Ovary (tissue), 9 donors: ENCODE data around the gene SAMD4A. TPM values are rescaled to one million over a fixed set of nuclear protein-coding genes. Genes with fewer than 3 reads are reported as not detected.

ENCODE experiments used
- DNase-seq, 5 donors: peaks; one replicate each; pipeline ENCODE4 v3.0.0-alpha.2; 2019 to 2020
- H3K27ac ChIP-seq, 2 donors: fragments of 200-600 bp; one replicate each; pipeline versions ENCODE4 v1.5.1 to v1.8.0; 2019 to 2022
- H3K27me3 ChIP-seq: fragments of 200-600 bp; one replicate; pipeline ENCODE4 v1.8.0; 2022
- H3K36me3 ChIP-seq: fragments of 200-600 bp; sonication (generic); one replicate; pipeline ENCODE4 v1.5.1; 2019
- H3K4me1 ChIP-seq: one replicate; pipeline ENCODE4 v1.8.1; 2013; ENCODE audit warnings: mild to moderate bottlenecking, moderate library complexity; ENCODE audit not compliant: insufficient read depth
- H3K4me3 ChIP-seq: fragments of 200-600 bp; sonication (generic); one replicate; pipeline ENCODE4 v1.5.1; 2017
- H3K9me3 ChIP-seq, 2 donors: fragments of 200-600 bp in 1 of 2; sonication (generic) in 1 of 2; one replicate each; pipeline versions ENCODE4 v1.5.1 to v1.8.1; 2013 to 2019; ENCODE audit warnings: mild to moderate bottlenecking in 1 of 2, moderate library complexity in 1 of 2
- EP300 ChIP-seq: sonication (generic); formaldehyde crosslinking; IDR thresholded peaks from one replicate; pipeline ENCODE4 v1.6.1; 2017; ENCODE audit warnings: antibody characterized with exemption
- POLR2A ChIP-seq: fragments of 450-650 bp; IDR thresholded peaks from one replicate; pipeline ENCODE4 v1.6.1; 2017; ENCODE audit warnings: antibody characterized with exemption, mild to moderate bottlenecking, moderate library complexity
- WGBS, 3 donors: extraction: QIAGEN DNeasy Blood & Tissue Kit in 1 of 3; methylation state at CpG; one replicate each; pipeline versions ENCODE4 v1.1.5 to v1.1.7; 2013 to 2017; 5-methylcytosine and 5-hydroxymethylcytosine counted together
- intact Hi-C, 4 donors: fragments of 100-400 bp; cut with DNase I; formaldehyde crosslinking; loops; one replicate each; pipeline versions ENCODE4 v1.11.0 to v1.15.1; 2022 to 2023
- polyA plus RNA-seq, 2 donors: library from polyadenylated mRNA; stranded (reverse); fragments of 200-250 nt in 1 of 2; fragments of 350-450 nt in 1 of 2; fragmentation: Illumina TruSeq in 1 of 2; extraction: RNeasy Lipid Tissue Mini Kit (QIAGEN cat#74804) in 1 of 2; gene quantifications; one replicate each; pipeline ENCODE4 v1.2.3, GENCODE V29; 2013 to 2014
- total RNA-seq, 7 donors: library from RNA; depleted of rRNA in 2 of 7; stranded (reverse); fragments of >200 nt in 2 of 7; fragmentation: NEBNext Ultra II Directional in 3 of 7; extraction: Animal tissue kit (Norgen Biotek cat#: 25700) in 3 of 7; gene quantifications; one replicate each; pipeline versions ENCODE4 v1.1.0 to v1.2.4, GENCODE V29; 2016 to 2023
- TF ChIP-seq, protein P1 (sequence below), 3 donors: fragments of 450-650 bp in 2 of 3; fragments of 200-600 bp in 1 of 3; IDR thresholded peaks; one replicate each; pipeline versions ENCODE4 v1.5.1 to v1.8.0; 2016 to 2022; ENCODE audit warnings: antibody characterized with exemption in 3 of 3, mild to moderate bottlenecking in 1 of 3
- donor health status: DM: no; HTN: no; CAD: no; lungs with moderate emphysema.
- donor health status: DM: no; HTN: no; CAD: no.
- donor health status: Bipolar disorder and iron deficiency.
- donor health status: DM: yes; HTN: yes; CAD: no.
- donor health status: DM: no; HTN: no; CAD: no.
- donor health status: DM: yes; HTN: yes; CAD: no.

Gene SAMD4A
- total and polyA plus RNA-seq, 9 donors: 2.3 to 22.4 (median 7.3) TPM

DNA sequence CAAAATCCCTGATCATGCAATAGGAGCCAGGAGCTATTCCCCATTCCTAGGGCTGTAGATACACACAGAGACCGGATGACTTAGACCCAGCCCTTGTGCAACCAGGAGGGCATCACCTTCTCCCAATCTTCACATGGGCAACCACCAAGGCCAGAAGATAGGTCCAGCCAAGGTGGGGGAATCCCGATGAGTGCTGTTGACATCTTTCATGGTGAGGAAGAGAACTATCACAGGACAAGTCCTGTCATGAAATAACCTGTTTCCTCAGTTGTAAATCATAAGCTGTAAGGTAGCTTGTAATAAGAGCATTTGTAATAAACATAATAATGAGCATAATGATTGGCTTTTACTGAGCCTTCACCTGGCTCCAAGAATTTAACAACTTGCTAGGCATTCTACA is 246.2 kb downstream of the SAMD4A start:
- 84 to 94% (median 87%) methylated on average over 2 of the region's 2 CpGs for WGBS, 3 donors
- Histone ChIP-seq H3K36me3 (no peaks in the 10 kb centered on the region), H3K4me1 (no peaks in the 10 kb centered on the region), H3K27ac (no peak overlapping the region), H3K27me3 (no peaks in the 10 kb centered on the region), H3K9me3 (no peaks in the 10 kb centered on the region), H3K4me3 (no peak overlapping the region)
- TF ChIP-seq POLR2A: no peak
- no peak for TF ChIP-seq EP300
- TF ChIP-seq, protein P1, sequence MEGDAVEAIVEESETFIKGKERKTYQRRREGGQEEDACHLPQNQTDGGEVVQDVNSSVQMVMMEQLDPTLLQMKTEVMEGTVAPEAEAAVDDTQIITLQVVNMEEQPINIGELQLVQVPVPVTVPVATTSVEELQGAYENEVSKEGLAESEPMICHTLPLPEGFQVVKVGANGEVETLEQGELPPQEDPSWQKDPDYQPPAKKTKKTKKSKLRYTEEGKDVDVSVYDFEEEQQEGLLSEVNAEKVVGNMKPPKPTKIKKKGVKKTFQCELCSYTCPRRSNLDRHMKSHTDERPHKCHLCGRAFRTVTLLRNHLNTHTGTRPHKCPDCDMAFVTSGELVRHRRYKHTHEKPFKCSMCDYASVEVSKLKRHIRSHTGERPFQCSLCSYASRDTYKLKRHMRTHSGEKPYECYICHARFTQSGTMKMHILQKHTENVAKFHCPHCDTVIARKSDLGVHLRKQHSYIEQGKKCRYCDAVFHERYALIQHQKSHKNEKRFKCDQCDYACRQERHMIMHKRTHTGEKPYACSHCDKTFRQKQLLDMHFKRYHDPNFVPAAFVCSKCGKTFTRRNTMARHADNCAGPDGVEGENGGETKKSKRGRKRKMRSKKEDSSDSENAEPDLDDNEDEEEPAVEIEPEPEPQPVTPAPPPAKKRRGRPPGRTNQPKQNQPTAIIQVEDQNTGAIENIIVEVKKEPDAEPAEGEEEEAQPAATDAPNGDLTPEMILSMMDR (IDR thresholded peaks at IDR 0.05): no peak
- no peak for DNase-seq
- intact Hi-C loops: no loop called here

DNA sequence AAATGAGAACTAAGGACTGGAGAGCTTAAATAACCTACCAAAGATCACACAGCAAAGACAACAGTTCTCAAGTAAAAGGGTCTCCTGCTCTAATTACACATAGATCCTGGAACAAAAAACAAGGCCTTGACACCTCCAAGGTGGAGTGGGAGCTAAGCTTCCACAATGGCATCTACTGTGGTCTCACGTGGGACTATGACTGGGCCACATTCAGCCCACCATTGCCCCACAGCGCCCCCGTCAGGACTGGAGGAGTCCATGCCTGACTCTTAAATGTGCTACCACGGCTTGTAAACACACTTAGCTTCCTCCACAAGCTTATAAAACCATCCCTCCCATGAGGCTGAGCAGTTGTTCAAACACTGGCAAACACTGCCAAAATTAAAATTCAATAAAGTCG is 247.1 kb downstream of the SAMD4A start:
- no peaks in the 10 kb centered on the region for H3K4me1 ChIP-seq
- 54 to 76% (median 76%) methylated on average over 5 of the region's 5 CpGs for WGBS, 3 donors
- no peak for DNase-seq
- no peaks in the 10 kb centered on the region for H3K9me3 ChIP-seq
- no peaks in the 10 kb centered on the region for H3K36me3 ChIP-seq
- no peaks in the 10 kb centered on the region for H3K27me3 ChIP-seq
- no peak overlapping the region for H3K27ac ChIP-seq
- intact Hi-C loops: no loop called here
- TF ChIP-seq POLR2A (no peak), EP300 (no peak)
- TF ChIP-seq, protein P1 (IDR thresholded peaks at IDR 0.05): no peak
- no peak overlapping the region for H3K4me3 ChIP-seq

DNA sequence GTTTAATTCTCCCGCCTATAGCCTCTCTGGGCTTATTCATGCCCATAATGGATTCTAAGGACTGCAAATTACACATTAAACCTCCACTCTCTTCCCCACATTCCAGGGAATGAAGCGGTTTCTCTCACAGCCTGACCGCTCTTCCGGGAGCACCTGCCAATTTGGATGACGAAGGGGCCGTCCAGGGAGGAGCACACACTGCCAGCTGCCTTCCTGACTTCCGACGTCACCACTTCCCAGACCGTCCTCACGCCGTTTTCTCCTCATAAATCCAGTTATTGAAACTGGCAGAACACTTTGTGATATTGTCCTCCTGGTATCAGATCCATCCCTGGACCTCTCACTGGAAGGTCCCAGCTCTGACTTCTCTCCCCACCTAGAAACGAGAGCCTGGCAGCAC is 248.1 kb downstream of the SAMD4A start:
- 63 to 70% (median 66%) methylated on average over 12 of the region's 12 CpGs for WGBS, 3 donors
- H3K4me3 ChIP-seq: no peak overlapping the region
- H3K27ac ChIP-seq: no peak overlapping the region
- TF ChIP-seq, protein P1 (IDR thresholded peaks at IDR 0.05): no peak
- DNase-seq: no peak
- H3K27me3 ChIP-seq: no peaks in the 10 kb centered on the region
- no peaks in the 10 kb centered on the region for H3K9me3 ChIP-seq
- intact Hi-C loops: no loop called here
- no peaks in the 10 kb centered on the region for H3K36me3 ChIP-seq
- no peaks in the 10 kb centered on the region for H3K4me1 ChIP-seq

DNA sequence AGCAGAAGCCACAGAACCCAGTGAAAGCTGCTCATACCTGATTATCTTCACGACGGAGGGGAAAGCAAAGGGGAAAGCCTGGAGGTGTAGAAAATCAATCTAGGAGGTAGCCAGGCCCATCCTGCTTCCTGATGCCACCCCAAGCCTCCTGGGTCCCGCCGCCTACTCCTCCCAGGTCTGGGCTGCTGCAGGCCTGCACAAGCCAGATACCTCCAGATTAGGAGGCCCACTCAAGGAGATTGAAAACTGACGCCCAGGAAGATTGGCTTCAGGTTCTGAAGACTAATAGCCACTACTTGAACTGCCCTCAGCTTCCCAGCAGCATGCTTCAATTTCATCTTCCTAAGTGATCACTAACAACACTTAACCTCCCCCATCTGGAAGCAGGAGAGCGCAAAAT is 248.6 kb downstream of the SAMD4A start:
- 89 to 95% (median 89%) methylated on average over 6 of the region's 6 CpGs for whole genome bisulfite sequencing, 3 donors
- H3K27ac ChIP-seq: no peak overlapping the region
- no peak for DNase-seq
- intact Hi-C loops: no loop called here
- H3K36me3 ChIP-seq: no peaks in the 10 kb centered on the region
- no peaks in the 10 kb centered on the region for H3K9me3 ChIP-seq
- TF ChIP-seq EP300: no peak
- TF ChIP-seq, protein P1 (IDR thresholded peaks at IDR 0.05): no peak
- TF ChIP-seq POLR2A: no peak
- H3K4me3 ChIP-seq: no peak overlapping the region
- H3K27me3 ChIP-seq: no peaks in the 10 kb centered on the region
- no peaks in the 10 kb centered on the region for H3K4me1 ChIP-seq

DNA sequence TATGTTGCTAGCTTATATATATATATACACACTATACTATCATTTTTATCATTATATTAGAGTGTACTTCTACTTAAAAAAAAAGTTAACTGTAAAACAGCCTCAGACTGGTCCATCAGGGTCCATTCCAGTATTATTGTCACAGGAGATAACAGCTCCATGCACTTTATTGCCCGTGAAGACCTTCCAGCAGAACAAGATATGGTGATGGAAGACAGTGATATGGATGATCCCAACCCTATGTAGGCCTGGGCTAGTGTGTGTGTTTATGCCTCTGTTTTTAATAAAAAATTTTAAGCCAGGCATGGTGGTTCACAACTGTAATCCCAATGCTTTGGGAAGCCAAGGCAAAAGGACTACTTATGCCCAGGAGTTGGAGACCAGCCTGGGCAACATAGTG is 249.5 kb downstream of the SAMD4A start:
- Histone ChIP-seq H3K27me3 (no peaks in the 10 kb centered on the region), H3K36me3 (no peaks in the 10 kb centered on the region), H3K27ac (no peak overlapping the region), H3K9me3 (no peaks in the 10 kb centered on the region), H3K4me1 (no peaks in the 10 kb centered on the region), H3K4me3 (no peak overlapping the region)
- no peak for DNase-seq
- TF ChIP-seq, protein P1 (IDR thresholded peaks at IDR 0.05): no peak
- TF ChIP-seq EP300 (no peak), POLR2A (no peak)
- 87 to 93% (median 88%) methylated on average over 1 of the region's 1 CpG for WGBS, 3 donors
- intact Hi-C loops: no loop called here
